Keratinocyte (primary cell): Measurements from ENCODE around the gene GPSM1. TPM values are rescaled to one million over a fixed set of nuclear protein-coding genes. Genes with fewer than 3 reads are reported as not detected.

ENCODE experiments used
- DNase-seq: peaks from one replicate; pipeline ENCODE4 v3.0.0-alpha.2; 2011; ENCODE audit warnings: low read depth, missing footprints, low spot score
- FAIRE-seq: peaks from 2 replicates; lab custom pipeline; 2011; peaks lifted over from hg19 to GRCh38; lab: Jason Lieb, UNC
- H2AFZ ChIP-seq: 2 replicates; pipeline ENCODE4 v1.6.0; 2012; ENCODE audit warnings: low read length, control low read depth, inconsistent platforms; ENCODE audit not compliant: control insufficient read depth
- H3K27ac ChIP-seq: 2 replicates; pipeline ENCODE4 v1.5.1; 2011; ENCODE audit warnings: low read length; ENCODE audit not compliant: control insufficient read depth, insufficient read depth
- H3K27me3 ChIP-seq: 3 replicates; pipeline ENCODE4 v1.6.0; 2011; ENCODE audit warnings: low read length; ENCODE audit not compliant: control insufficient read depth, insufficient read depth; ENCODE audit errors: extremely low read depth
- H3K36me3 ChIP-seq, 2 experiments: 2 replicates in 1 of 2; 3 replicates in 1 of 2; pipeline ENCODE4 v1.5.1; 2011; ENCODE audit warnings: low read length in 2 of 2, mild to moderate bottlenecking in 1 of 2; ENCODE audit not compliant: control insufficient read depth in 2 of 2, insufficient read depth in 2 of 2; ENCODE audit errors: extremely low read depth in 1 of 2
- H3K4me1 ChIP-seq: 3 replicates; pipeline ENCODE4 v1.5.1; 2011; ENCODE audit warnings: low read length; ENCODE audit not compliant: control insufficient read depth, insufficient read depth; ENCODE audit errors: extremely low read depth
- H3K4me2 ChIP-seq: 3 replicates; pipeline ENCODE4 v1.6.0; 2011; ENCODE audit warnings: low read depth, low read length; ENCODE audit not compliant: control insufficient read depth, insufficient read depth; ENCODE audit errors: extremely low read depth
- H3K4me3 ChIP-seq, 3 experiments: fragments of 200-600 bp in 1 of 3; sonication (generic) in 1 of 3; 2 replicates in 2 of 3; 3 replicates in 1 of 3; pipeline ENCODE4 v1.5.1; 2011 to 2016; ENCODE audit warnings: low read length in 3 of 3, mild to moderate bottlenecking in 3 of 3, control low read depth in 2 of 3, inconsistent platforms in 1 of 3, low read depth in 1 of 3, mixed read lengths in 1 of 3, mixed run types in 1 of 3, moderate library complexity in 1 of 3; ENCODE audit not compliant: control insufficient read depth in 2 of 3, insufficient read depth in 2 of 3; ENCODE audit errors: extremely low read depth in 1 of 3
- H3K79me2 ChIP-seq: 2 replicates; pipeline ENCODE4 v1.6.0; 2012; ENCODE audit warnings: low read length; ENCODE audit not compliant: control insufficient read depth, insufficient read depth
- H3K9ac ChIP-seq: 3 replicates; pipeline ENCODE4 v1.6.0; 2011; ENCODE audit warnings: low read length; ENCODE audit not compliant: control insufficient read depth, insufficient read depth; ENCODE audit errors: extremely low read depth
- H3K9me1 ChIP-seq: 3 replicates; pipeline ENCODE4 v1.6.0; 2011; ENCODE audit warnings: low read length; ENCODE audit not compliant: control insufficient read depth, insufficient read depth; ENCODE audit errors: extremely low read depth
- H3K9me3 ChIP-seq: 2 replicates; pipeline ENCODE4 v1.5.1; 2012; ENCODE audit warnings: low read depth, low read length; ENCODE audit not compliant: control insufficient read depth
- H4K20me1 ChIP-seq: 3 replicates; pipeline ENCODE4 v1.6.0; 2011; ENCODE audit warnings: low read length; ENCODE audit not compliant: control insufficient read depth, insufficient read depth; ENCODE audit errors: extremely low read depth
- CTCF ChIP-seq, 3 experiments: IDR thresholded peaks in 1 of 3; conservative IDR thresholded peaks in 1 of 3; optimal IDR thresholded peaks in 1 of 3; 2 replicates in 2 of 3; 3 replicates in 1 of 3; pipeline versions ENCODE3 to v1.5.1; 2011; ENCODE audit warnings: low read length in 3 of 3, mild to moderate bottlenecking in 3 of 3, moderate library complexity in 2 of 3, control low read depth in 1 of 3, inconsistent platforms in 1 of 3; ENCODE audit not compliant: insufficient read depth in 2 of 3; ENCODE audit errors: extremely low read depth in 1 of 3
- EZH2 ChIP-seq: IDR thresholded peaks from one replicate; pipeline ENCODE4 v1.6.1; 2012; ENCODE audit warnings: inconsistent platforms, mild to moderate bottlenecking, low read length, moderate library complexity
- dilution Hi-C: fragments of 300-500 bp; cut with MboI; formaldehyde crosslinking; loops from one replicate; pipeline ENCODE4 v1.7.0; 2020; ENCODE audit warnings: low sequenced_read_pairs; ENCODE audit not compliant: extremely low pct_ligation_motif_present
- polyA plus RNA-seq, 5 experiments: library from polyadenylated mRNA; depleted of rRNA in 3 of 5; stranded (reverse) in 3 of 5; stranded (forward) in 1 of 5; unstranded in 1 of 5; fragments of >200 nt; gene quantifications; 1 replicate in 1 of 5; 2 replicates in 3 of 5; 3 replicates in 1 of 5; pipeline versions ENCODE4 v1.2.1 to v1.2.3, GENCODE V29; 2011 to 2012; ENCODE audit warnings: missing spikeins in 2 of 5, low read depth in 1 of 5, low replicate concordance in 1 of 5

The GPSM1 gene
- polyA plus RNA-seq, 1 donor (not counting 4 experiments of a cell fraction or from before 2014, with no cell fraction given), result 2.5 TPM

GRCh38 chr9:136326761-136327303 lies 507 bp upstream of the GPSM1 start:
- no peaks in the 10 kb centered on the region for H3K36me3 ChIP-seq
- no peak overlapping the region for H2AFZ ChIP-seq
- H3K4me2 ChIP-seq, result no peak overlapping the region
- dilution Hi-C loops, result no loop called here
- FAIRE-seq (no peak), DNase-seq (no peak)
- no peaks in the 10 kb centered on the region for H3K9me3 ChIP-seq
- no peaks in the 10 kb centered on the region for H3K79me2 ChIP-seq
- peaks cover 20% of the 10 kb centered on the region for H3K4me1 ChIP-seq
- no peak overlapping the region for H3K27ac ChIP-seq
- H3K4me3 ChIP-seq, result no peak overlapping the region
- peaks cover 22% of the 10 kb centered on the region for H3K27me3 ChIP-seq
- no peak for TF ChIP-seq CTCF (optimal IDR thresholded peaks at IDR 0.05 in 1 of 3, IDR thresholded peaks at IDR 0.05 in 1 of 3, conservative IDR thresholded peaks at IDR 0.05 in 1 of 3; ENCODE audit: extremely low read depth in 1 of 3, insufficient read depth in 2 of 3, low read length in 3 of 3)
- no peak for TF ChIP-seq EZH2
- no peaks in the 10 kb centered on the region for H4K20me1 ChIP-seq
- H3K9me1 ChIP-seq, result no peaks in the 10 kb centered on the region
- no peak overlapping the region for H3K9ac ChIP-seq

- Histone ChIP-seq H3K36me3 (no peaks in the 10 kb centered on the region), H3K4me1 (peaks cover 18% of the 10 kb centered on the region), H3K4me2 (peak overlapping the region; percentile 84), H3K9me3 (no peaks in the 10 kb centered on the region), H2AFZ (no peak overlapping the region), H3K27me3 (peaks cover 11% of the 10 kb centered on the region), H3K9me1 (no peaks in the 10 kb centered on the region), H3K27ac (no peak overlapping the region), H4K20me1 (no peaks in the 10 kb centered on the region), H3K4me3 (peak overlapping the region; percentile 52 to 63 (median 52)), H3K79me2 (no peaks in the 10 kb centered on the region), H3K9ac (peak overlapping the region; percentile 33)
- peak; percentile 38 for DNase-seq
- dilution Hi-C loops, result no loop called here
- FAIRE-seq, result no peak
- TF ChIP-seq CTCF (optimal IDR thresholded peaks at IDR 0.05 in 1 of 3, IDR thresholded peaks at IDR 0.05 in 1 of 3, conservative IDR thresholded peaks at IDR 0.05 in 1 of 3; ENCODE audit: extremely low read depth in 1 of 3, insufficient read depth in 2 of 3, low read length in 3 of 3), result no peak
- no peak for TF ChIP-seq EZH2
Observed at GRCh38 chr9:136328011-136328621, 777 bp downstream of the GPSM1 start.
